Omental fat pad (tissue), 4 donors: Measurements from ENCODE around the gene GJB2. TPM values are rescaled to one million over a fixed set of nuclear protein-coding genes. Genes with fewer than 3 reads are reported as not detected.
A peak's percentile ranks its signal among the peaks of the same experiment; 100 is the strongest.

ENCODE experiments used
- ATAC-seq: fragments of 150-250 bp; one replicate; pipeline ENCODE4 v1.9.1; 2016; ENCODE audit warnings: mild to moderate bottlenecking, moderate library complexity; ENCODE audit not compliant: low FRiP score
- DNase-seq: peaks from one replicate; pipeline ENCODE4 v3.0.0-alpha.2; 2019; ENCODE audit warnings: low spot score
- CTCF ChIP-seq, 3 donors: fragments of 450-650 bp; IDR thresholded peaks; one replicate each; pipeline ENCODE4 v1.5.1; 2016 to 2017; ENCODE audit warnings: antibody characterized with exemption in 3 of 3, mild to moderate bottlenecking in 3 of 3, moderate library complexity in 2 of 3
- total RNA-seq, 4 donors: library from RNA; depleted of rRNA; stranded (reverse); fragments of >200 nt; gene quantifications; one replicate each; pipeline ENCODE4 v1.1.0, GENCODE V29; 2016

The GJB2 gene
- total RNA-seq, 4 donors from 2014 or later: 0.63 to 13.5 (median 7.4) TPM; not detected in 1

- no peak for ATAC-seq
- no peak for TF ChIP-seq CTCF (IDR thresholded peaks at IDR 0.05)
- DNase-seq: no peak
These were observed 21.8 kb downstream of the GJB2 start for GRCh38 chr13:20170921-20171320.

- no peak for DNase-seq
- ATAC-seq: no peak
- no peak for TF ChIP-seq CTCF (IDR thresholded peaks at IDR 0.05)
These were observed 24.3 kb downstream of the GJB2 start for GRCh38 chr13:20168396-20168795.

- DNase-seq (no peak), ATAC-seq (no peak)
- no peak for TF ChIP-seq CTCF (IDR thresholded peaks at IDR 0.05)
These were observed 27.1 kb downstream of the GJB2 start for GRCh38 chr13:20165417-20166257.

- DNase-seq: no peak
- no peak for TF ChIP-seq CTCF (IDR thresholded peaks at IDR 0.05)
- ATAC-seq: no peak
These were observed 30.8 kb downstream of the GJB2 start for GRCh38 chr13:20161951-20162300.

- no peak for TF ChIP-seq CTCF (IDR thresholded peaks at IDR 0.05)
- DNase-seq: no peak
- peak; percentile 30 for ATAC-seq
These were observed 31.3 kb downstream of the GJB2 start for GRCh38 chr13:20161275-20161950.

GRCh38 chr13:20160306-20161274, 32.1 kb downstream of the GJB2 start, which contains the start of gene GJA3:
Gene GJA3 (minus strand): TSS chr13:20161052. CDS start chr13:20143288, 17,764 bp downstream.
- ATAC-seq: peak; percentile 85
- no peak for TF ChIP-seq CTCF (IDR thresholded peaks at IDR 0.05)

More at GRCh38 chr13:20160306-20161274, 32.1 kb downstream of the GJB2 start, which contains the start of gene GJA3:
- DNase-seq: no peak
